PFSK-1 (cell line): ENCODE results near the gene PIGR.

Experiments
- FOXP2 ChIP-seq: optimal IDR thresholded peaks from 2 replicates; pipeline ENCODE3; 2011; ENCODE audit warnings: borderline replicate concordance, control low read depth, inconsistent platforms; ENCODE audit not compliant: insufficient read depth; ENCODE audit errors: extremely low read length, extremely low read depth
- POLR2AphosphoS5 ChIP-seq: IDR thresholded peaks from 2 replicates; pipeline ENCODE4 v1.6.1; 2012; ENCODE audit warnings: low read depth, mild to moderate bottlenecking, control low read depth, low read length, moderate library complexity
- SIN3A ChIP-seq: IDR thresholded peaks from 2 replicates; pipeline ENCODE4 v1.6.1; 2012; ENCODE audit warnings: mild to moderate bottlenecking, low read length, moderate library complexity, borderline replicate concordance; ENCODE audit not compliant: insufficient read depth
- TAF1 ChIP-seq: IDR thresholded peaks from 2 replicates; pipeline ENCODE4 v1.6.1; 2012; ENCODE audit warnings: low read length, control low read depth, borderline replicate concordance; ENCODE audit not compliant: insufficient read depth
- TF ChIP-seq, protein P1 (sequence below), 2 experiments: IDR thresholded peaks; 2 replicates each; pipeline versions ENCODE4 v1.6.1 to v1.8.0; 2011 to 2012; ENCODE audit warnings: low read depth in 2 of 2, low read length in 2 of 2, control low read depth in 1 of 2, inconsistent platforms in 1 of 2, mild to moderate bottlenecking in 1 of 2, moderate library complexity in 1 of 2; ENCODE audit not compliant: insufficient read depth in 1 of 2

DNA sequence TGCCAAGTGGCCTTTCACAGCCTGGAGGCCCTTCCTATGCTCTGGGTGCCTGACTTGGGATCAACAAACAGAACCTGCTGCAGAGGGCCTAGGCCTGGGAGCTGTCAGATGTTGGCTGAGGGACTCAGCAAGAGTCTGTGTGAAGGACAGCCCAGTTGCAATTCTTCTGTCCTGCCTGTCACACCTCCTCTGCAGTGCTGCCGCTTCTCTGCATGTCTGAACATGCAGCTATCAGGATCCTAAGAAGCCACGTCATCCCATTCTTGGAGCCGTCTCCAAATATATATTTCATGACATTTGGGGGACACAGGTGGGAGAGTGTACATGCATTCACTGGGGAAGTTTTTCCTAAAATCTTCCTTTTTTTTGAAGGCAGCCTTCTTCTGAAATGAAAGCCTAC lies 15.4 kb upstream of the PIGR start:
- TF ChIP-seq TAF1 = no peak
- TF ChIP-seq, protein P1, sequence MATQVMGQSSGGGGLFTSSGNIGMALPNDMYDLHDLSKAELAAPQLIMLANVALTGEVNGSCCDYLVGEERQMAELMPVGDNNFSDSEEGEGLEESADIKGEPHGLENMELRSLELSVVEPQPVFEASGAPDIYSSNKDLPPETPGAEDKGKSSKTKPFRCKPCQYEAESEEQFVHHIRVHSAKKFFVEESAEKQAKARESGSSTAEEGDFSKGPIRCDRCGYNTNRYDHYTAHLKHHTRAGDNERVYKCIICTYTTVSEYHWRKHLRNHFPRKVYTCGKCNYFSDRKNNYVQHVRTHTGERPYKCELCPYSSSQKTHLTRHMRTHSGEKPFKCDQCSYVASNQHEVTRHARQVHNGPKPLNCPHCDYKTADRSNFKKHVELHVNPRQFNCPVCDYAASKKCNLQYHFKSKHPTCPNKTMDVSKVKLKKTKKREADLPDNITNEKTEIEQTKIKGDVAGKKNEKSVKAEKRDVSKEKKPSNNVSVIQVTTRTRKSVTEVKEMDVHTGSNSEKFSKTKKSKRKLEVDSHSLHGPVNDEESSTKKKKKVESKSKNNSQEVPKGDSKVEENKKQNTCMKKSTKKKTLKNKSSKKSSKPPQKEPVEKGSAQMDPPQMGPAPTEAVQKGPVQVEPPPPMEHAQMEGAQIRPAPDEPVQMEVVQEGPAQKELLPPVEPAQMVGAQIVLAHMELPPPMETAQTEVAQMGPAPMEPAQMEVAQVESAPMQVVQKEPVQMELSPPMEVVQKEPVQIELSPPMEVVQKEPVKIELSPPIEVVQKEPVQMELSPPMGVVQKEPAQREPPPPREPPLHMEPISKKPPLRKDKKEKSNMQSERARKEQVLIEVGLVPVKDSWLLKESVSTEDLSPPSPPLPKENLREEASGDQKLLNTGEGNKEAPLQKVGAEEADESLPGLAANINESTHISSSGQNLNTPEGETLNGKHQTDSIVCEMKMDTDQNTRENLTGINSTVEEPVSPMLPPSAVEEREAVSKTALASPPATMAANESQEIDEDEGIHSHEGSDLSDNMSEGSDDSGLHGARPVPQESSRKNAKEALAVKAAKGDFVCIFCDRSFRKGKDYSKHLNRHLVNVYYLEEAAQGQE (IDR thresholded peaks at IDR 0.05; ENCODE audit: insufficient read depth in 1 of 2, low read depth in 2 of 2, low read length in 2 of 2) = no peak
- no peak for TF ChIP-seq SIN3A
- no peak for TF ChIP-seq POLR2AphosphoS5
- TF ChIP-seq FOXP2 = no peak
